Bronchial epithelial cell (primary cell): ENCODE measurements around the gene PCDHGA12. TPM values are rescaled to one million over a fixed set of nuclear protein-coding genes. Genes with fewer than 3 reads are reported as not detected.
A peak's percentile ranks its signal among the peaks of the same experiment; 100 is the strongest.
"Not testable (repeated sequence)": the region's sequence is repeated elsewhere in the genome, so short reads cannot be mapped to it uniquely, and the experiment has no call there.

Experiments
- DNase-seq: peaks from one replicate; pipeline ENCODE4 v3.0.0-alpha.2; 2010; ENCODE audit warnings: low read depth
- FAIRE-seq: peaks from 2 replicates; lab custom pipeline; 2011; peaks lifted over from hg19 to GRCh38; lab: Jason Lieb, UNC
- H3K27me3 ChIP-seq: 2 replicates; pipeline ENCODE4 v1.5.1; 2011; ENCODE audit warnings: low read length; ENCODE audit not compliant: control insufficient read depth, insufficient read depth
- H3K36me3 ChIP-seq: 2 replicates; pipeline ENCODE4 v1.5.1; 2011; ENCODE audit warnings: low read length; ENCODE audit not compliant: control insufficient read depth, insufficient read depth
- H3K4me3 ChIP-seq: 2 replicates; pipeline ENCODE4 v1.5.1; 2011; ENCODE audit warnings: mild to moderate bottlenecking, low read depth, low read length, control low read depth
- total RNA-seq: library from RNA; depleted of rRNA; stranded (reverse); fragments of >200 nt; gene quantifications from 2 replicates; pipeline ENCODE4 v1.2.1, GENCODE V29; 2014
- TF ChIP-seq, protein P1 (sequence below): IDR thresholded peaks from 2 replicates; pipeline ENCODE4 v1.5.1; 2011; ENCODE audit warnings: mild to moderate bottlenecking, moderate library complexity, low read length, control low read depth, inconsistent platforms; ENCODE audit not compliant: insufficient read depth, severe bottlenecking

PCDHGA12 gene
- total RNA-seq, 1 donor from 2014 or later, result 0.79 TPM

GRCh38 chr5:141407790-141408505 is 22.4 kb upstream of the PCDHGA12 start, which contains the start of gene PCDHGB6:
Gene PCDHGB6 (plus strand): TSS chr5:141408021. CDS start chr5:141408203, 182 bp downstream.
- peak; percentile 18 for DNase-seq
- not testable (repeated sequence) for H3K36me3 ChIP-seq, FAIRE-seq, H3K27me3 ChIP-seq
- H3K4me3 ChIP-seq, result peak within 1 kb of the TSS; percentile 18
- TF ChIP-seq, protein P1, sequence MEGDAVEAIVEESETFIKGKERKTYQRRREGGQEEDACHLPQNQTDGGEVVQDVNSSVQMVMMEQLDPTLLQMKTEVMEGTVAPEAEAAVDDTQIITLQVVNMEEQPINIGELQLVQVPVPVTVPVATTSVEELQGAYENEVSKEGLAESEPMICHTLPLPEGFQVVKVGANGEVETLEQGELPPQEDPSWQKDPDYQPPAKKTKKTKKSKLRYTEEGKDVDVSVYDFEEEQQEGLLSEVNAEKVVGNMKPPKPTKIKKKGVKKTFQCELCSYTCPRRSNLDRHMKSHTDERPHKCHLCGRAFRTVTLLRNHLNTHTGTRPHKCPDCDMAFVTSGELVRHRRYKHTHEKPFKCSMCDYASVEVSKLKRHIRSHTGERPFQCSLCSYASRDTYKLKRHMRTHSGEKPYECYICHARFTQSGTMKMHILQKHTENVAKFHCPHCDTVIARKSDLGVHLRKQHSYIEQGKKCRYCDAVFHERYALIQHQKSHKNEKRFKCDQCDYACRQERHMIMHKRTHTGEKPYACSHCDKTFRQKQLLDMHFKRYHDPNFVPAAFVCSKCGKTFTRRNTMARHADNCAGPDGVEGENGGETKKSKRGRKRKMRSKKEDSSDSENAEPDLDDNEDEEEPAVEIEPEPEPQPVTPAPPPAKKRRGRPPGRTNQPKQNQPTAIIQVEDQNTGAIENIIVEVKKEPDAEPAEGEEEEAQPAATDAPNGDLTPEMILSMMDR, result peak; percentile 65

DNA sequence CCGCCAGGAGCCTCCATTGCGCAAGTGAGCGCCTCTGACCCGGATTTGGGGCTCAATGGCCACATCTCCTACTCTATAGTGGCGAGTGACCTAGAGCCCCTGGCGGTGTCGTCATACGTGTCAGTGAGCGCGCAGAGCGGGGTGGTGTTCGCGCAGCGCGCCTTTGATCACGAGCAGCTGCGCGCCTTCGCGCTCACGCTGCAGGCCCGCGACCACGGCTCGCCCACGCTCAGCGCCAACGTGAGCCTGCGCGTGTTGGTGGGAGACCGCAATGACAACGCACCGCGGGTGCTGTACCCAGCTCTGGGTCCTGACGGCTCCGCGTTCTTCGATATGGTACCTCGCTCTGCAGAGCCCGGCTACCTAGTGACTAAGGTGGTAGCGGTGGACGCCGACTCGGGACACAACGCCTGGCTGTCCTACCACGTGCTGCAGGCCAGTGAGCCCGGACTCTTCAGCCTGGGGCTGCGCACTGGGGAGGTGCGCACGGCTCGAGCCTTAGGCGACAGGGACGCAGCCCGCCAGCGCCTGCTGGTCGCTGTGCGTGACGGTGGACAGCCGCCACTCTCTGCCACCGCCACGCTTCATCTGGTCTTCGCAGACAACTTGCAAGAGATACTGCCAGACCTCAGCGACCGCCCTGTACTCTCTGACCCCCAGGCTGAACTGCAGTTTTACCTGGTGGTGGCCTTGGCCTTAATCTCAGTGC is 20.6 kb upstream of the PCDHGA12 start:
- TF ChIP-seq, protein P1, result no peak
- FAIRE-seq, result no peak
- Histone ChIP-seq H3K27me3 (peaks cover 2% of the 10 kb centered on the region), H3K36me3 (no peaks in the 10 kb centered on the region), H3K4me3 (no peak overlapping the region)
- no peak for DNase-seq

DNA sequence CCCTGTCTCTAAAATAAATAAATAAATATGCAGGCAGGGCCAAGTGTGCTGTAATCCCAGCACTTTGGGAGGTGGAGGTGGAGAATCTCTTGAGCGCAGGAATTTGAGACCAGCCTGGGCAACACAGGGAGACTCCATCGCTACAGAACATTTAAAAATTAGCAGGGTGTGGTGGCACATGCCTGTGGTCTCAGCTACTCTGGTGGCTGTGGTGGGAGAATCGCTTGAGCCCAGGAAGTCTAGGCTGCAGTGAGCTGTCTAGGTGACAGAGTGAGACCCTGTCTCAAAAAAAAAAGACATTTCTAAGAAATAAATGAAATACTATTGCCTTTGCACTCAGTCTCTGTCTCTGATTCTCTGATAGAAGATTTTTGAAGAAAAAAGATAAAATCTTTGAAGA is 18.7 kb upstream of the PCDHGA12 start:
- DNase-seq, result no peak
- no peaks in the 10 kb centered on the region for H3K36me3 ChIP-seq
- no peak for FAIRE-seq
- TF ChIP-seq, protein P1, result no peak
- peaks cover 2% of the 10 kb centered on the region for H3K27me3 ChIP-seq
- no peak overlapping the region for H3K4me3 ChIP-seq

DNA sequence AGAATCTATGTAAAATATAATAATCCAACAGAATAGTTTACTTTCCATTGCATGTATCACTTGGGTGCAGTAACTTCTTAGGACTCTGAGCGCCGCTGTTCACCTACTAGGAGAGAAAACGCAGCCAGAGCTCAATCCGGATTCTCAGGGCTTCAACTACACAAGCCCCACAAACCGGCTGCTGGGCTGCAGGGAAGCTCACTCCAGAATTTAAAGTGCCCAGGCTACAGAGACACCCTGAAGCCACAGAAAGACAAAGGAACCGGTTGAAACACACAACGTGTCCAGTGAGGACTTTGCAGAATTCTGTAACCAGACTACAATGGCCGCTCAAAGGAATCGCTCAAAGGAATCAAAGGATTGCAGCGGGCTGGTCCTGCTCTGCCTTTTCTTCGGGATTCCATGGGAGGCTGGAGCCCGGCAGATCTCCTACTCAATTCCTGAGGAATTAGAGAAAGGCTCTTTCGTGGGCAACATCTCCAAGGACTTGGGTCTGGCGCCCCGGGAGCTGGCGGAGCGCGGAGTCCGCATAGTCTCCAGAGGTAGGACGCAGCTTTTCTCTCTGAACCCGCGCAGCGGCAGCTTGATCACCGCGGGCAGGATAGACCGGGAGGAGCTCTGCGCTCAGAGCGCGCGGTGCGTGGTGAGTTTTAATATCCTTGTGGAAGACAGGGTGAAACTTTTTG is 17.3 kb upstream of the PCDHGA12 start, which contains the start of gene PCDHGA10:
PCDHGA10 (plus strand) TSS at position 134 of the 686 bp plus-strand sequence; CDS start at position 323, 189 bp downstream.
- Histone ChIP-seq H3K36me3 (no peaks in the 10 kb centered on the region), H3K27me3 (peaks cover 2% of the 10 kb centered on the region), H3K4me3 (peak within 1 kb of the TSS; percentile 35)
- TF ChIP-seq, protein P1, result peak; percentile 57
- DNase-seq, result peak; percentile 63
- no peak for FAIRE-seq

DNA sequence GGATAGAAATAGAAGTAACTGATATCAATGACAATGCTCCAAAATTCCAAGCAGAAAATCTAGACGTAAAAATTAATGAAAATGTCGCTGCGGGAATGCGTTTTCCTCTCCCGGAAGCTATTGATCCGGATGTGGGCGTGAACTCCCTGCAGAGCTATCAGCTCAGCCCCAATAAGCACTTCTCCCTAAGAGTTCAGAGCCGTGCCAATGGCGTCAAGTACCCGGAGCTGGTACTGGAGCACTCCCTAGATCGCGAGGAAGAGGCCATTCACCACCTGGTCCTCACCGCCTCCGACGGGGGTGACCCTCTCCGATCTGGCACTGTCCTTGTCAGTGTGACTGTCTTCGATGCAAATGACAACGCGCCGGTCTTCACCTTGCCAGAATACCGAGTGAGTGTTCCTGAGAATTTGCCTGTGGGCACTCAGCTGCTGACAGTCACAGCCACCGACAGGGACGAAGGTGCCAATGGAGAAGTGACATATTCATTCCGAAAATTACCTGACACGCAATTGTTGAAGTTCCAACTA is 16.7 kb upstream of the PCDHGA12 start:
- Histone ChIP-seq H3K36me3 (no peaks in the 10 kb centered on the region), H3K4me3 (peak overlapping the region; percentile 35), H3K27me3 (peaks cover 2% of the 10 kb centered on the region)
- DNase-seq (no peak), FAIRE-seq (no peak)
- TF ChIP-seq, protein P1, result no peak

GRCh38 chr5:141414548-141415274 is 15.6 kb upstream of the PCDHGA12 start:
- H3K27me3 ChIP-seq, H3K4me3 ChIP-seq, H3K36me3 ChIP-seq, DNase-seq: not testable (repeated sequence)
- FAIRE-seq, result peak; percentile 7

- not testable (repeated sequence) for FAIRE-seq
Observed at GRCh38 chr5:141415275-141415618, 15.1 kb upstream of the PCDHGA12 start.

More at GRCh38 chr5:141415275-141415618, 15.1 kb upstream of the PCDHGA12 start:
- not testable (repeated sequence) for H3K36me3 ChIP-seq, H3K27me3 ChIP-seq, DNase-seq, H3K4me3 ChIP-seq
